Endodermal cell (in vitro differentiated cells): ENCODE results near the gene TEX9. TPM values are rescaled to one million over a fixed set of nuclear protein-coding genes. Genes with fewer than 3 reads are reported as not detected.

ENCODE experiments used
- DNase-seq: peaks from one replicate; pipeline ENCODE4 v3.0.0-alpha.2; 2017
- H3K27ac ChIP-seq: 2 replicates; pipeline ENCODE4 v1.5.1; 2013; ENCODE audit warnings: mild to moderate bottlenecking, low read depth, low read length, moderate library complexity
- H3K27me3 ChIP-seq: 2 replicates; pipeline ENCODE4 v1.6.1; 2013; ENCODE audit warnings: mild to moderate bottlenecking, low read length, moderate library complexity; ENCODE audit not compliant: insufficient read depth, control insufficient read depth, poor library complexity, severe bottlenecking
- H3K36me3 ChIP-seq: 2 replicates; pipeline ENCODE4 v1.7.0; 2013; ENCODE audit warnings: mild to moderate bottlenecking, low read length, moderate library complexity; ENCODE audit not compliant: control insufficient read depth, insufficient read depth
- H3K4me1 ChIP-seq: one replicate; pipeline ENCODE4 v1.7.0; 2013; ENCODE audit warnings: low read length; ENCODE audit not compliant: control insufficient read depth, insufficient read depth
- H3K4me3 ChIP-seq: 2 replicates; pipeline ENCODE4 v1.5.1; 2013; ENCODE audit warnings: mild to moderate bottlenecking, low read length, moderate library complexity
- H3K9ac ChIP-seq: 2 replicates; pipeline ENCODE4 v1.6.1; 2013; ENCODE audit warnings: mild to moderate bottlenecking, low read length, moderate library complexity; ENCODE audit not compliant: poor library complexity, severe bottlenecking; ENCODE audit errors: extremely low read depth
- H3K9me3 ChIP-seq: 2 replicates; pipeline ENCODE4 v1.6.1; 2013; ENCODE audit warnings: mild to moderate bottlenecking, low read length, moderate library complexity; ENCODE audit not compliant: control insufficient read depth
- H3K27ac Mint-ChIP-seq: 2 replicates; pipeline ENCODE4 v1.8.0; 2020; ENCODE audit warnings: mixed read lengths
- H3K27me3 Mint-ChIP-seq: 2 replicates; pipeline ENCODE4 v1.8.0; 2021; ENCODE audit warnings: mild to moderate bottlenecking, mixed read lengths; ENCODE audit not compliant: insufficient read depth
- H3K36me3 Mint-ChIP-seq: 2 replicates; pipeline ENCODE4 v1.8.0; 2020; ENCODE audit warnings: low read depth, mixed read lengths
- H3K4me1 Mint-ChIP-seq: 2 replicates; pipeline ENCODE4 v1.8.0; 2020; ENCODE audit warnings: mixed read lengths
- H3K4me3 Mint-ChIP-seq: 2 replicates; pipeline ENCODE4 v1.8.0; 2020; ENCODE audit warnings: mild to moderate bottlenecking, moderate library complexity, mixed read lengths
- H3K9me3 Mint-ChIP-seq: 2 replicates; pipeline ENCODE4 v1.8.0; 2020; ENCODE audit warnings: mild to moderate bottlenecking, mixed read lengths
- WGBS, 2 experiments: methylation state at CpG; one replicate each; pipeline versions ENCODE4 v1.1.5 to v1.1.7; 2013; ENCODE audit warnings: missing lambda C conversion rate in 2 of 2, mixed read lengths in 1 of 2; ENCODE audit not compliant: insufficient coverage in 1 of 2, insufficient read length in 1 of 2; 5-methylcytosine and 5-hydroxymethylcytosine counted together
- total RNA-seq, 2 donors: library from RNA; stranded (reverse); fragmentation: NEBNext Ultra II Directional in 1 of 2; extraction: Animal tissue kit (Norgen Biotek cat#: 25700) in 1 of 2; gene quantifications; 2 replicates in 1 of 2; 3 replicates in 1 of 2; pipeline ENCODE4 v1.2.1, GENCODE V29; 2021
- TF ChIP-seq, protein P1 (sequence below): fragments of 200-600 bp; sonication (generic); conservative IDR thresholded peaks from 2 replicates; pipeline ENCODE4 v1.5.0; 2021; ENCODE audit warnings: antibody characterized with exemption, mild to moderate bottlenecking

Gene TEX9
- total RNA-seq, 2 donors from 2014 or later, result 8.7 to 10.2 TPM

- Histone ChIP-seq H3K4me3 (no peak overlapping the region), H3K27ac (no peak overlapping the region), H3K36me3 (no peaks in the 10 kb centered on the region), H3K27me3 (no peaks in the 10 kb centered on the region), H3K9me3 (peaks cover 7% of the 10 kb centered on the region), H3K9ac (no peak overlapping the region), H3K4me1 (no peaks in the 10 kb centered on the region)
- H3K9me3 Mint-ChIP-seq, result peaks cover 3% of the 10 kb centered on the region
- peaks cover 6% of the 10 kb centered on the region for H3K27me3 Mint-ChIP-seq
- WGBS, 2 experiments, result 100% methylated on average over 1 of the region's 1 CpG; no CpG with 5 or more reads in 1 of the 2 experiments
- TF ChIP-seq, protein P1, sequence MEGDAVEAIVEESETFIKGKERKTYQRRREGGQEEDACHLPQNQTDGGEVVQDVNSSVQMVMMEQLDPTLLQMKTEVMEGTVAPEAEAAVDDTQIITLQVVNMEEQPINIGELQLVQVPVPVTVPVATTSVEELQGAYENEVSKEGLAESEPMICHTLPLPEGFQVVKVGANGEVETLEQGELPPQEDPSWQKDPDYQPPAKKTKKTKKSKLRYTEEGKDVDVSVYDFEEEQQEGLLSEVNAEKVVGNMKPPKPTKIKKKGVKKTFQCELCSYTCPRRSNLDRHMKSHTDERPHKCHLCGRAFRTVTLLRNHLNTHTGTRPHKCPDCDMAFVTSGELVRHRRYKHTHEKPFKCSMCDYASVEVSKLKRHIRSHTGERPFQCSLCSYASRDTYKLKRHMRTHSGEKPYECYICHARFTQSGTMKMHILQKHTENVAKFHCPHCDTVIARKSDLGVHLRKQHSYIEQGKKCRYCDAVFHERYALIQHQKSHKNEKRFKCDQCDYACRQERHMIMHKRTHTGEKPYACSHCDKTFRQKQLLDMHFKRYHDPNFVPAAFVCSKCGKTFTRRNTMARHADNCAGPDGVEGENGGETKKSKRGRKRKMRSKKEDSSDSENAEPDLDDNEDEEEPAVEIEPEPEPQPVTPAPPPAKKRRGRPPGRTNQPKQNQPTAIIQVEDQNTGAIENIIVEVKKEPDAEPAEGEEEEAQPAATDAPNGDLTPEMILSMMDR, result no peak
- no peak overlapping the region for H3K4me3 Mint-ChIP-seq
- DNase-seq, result no peak
- peaks cover 8% of the 10 kb centered on the region for H3K4me1 Mint-ChIP-seq
- no peaks in the 10 kb centered on the region for H3K36me3 Mint-ChIP-seq
- no peak overlapping the region for H3K27ac Mint-ChIP-seq
Observed at GRCh38 chr15:56353119-56353518, 12.1 kb upstream of the TEX9 start.

GRCh38 chr15:56353740-56354139, 11.5 kb upstream of the TEX9 start:
- Histone ChIP-seq H3K27ac (no peak overlapping the region), H3K4me3 (no peak overlapping the region), H3K36me3 (no peaks in the 10 kb centered on the region), H3K9ac (no peak overlapping the region), H3K9me3 (peaks cover 7% of the 10 kb centered on the region), H3K27me3 (no peaks in the 10 kb centered on the region), H3K4me1 (no peaks in the 10 kb centered on the region)
- H3K4me1 Mint-ChIP-seq, result peaks cover 12% of the 10 kb centered on the region
- DNase-seq, result no peak
- peaks cover 6% of the 10 kb centered on the region for H3K27me3 Mint-ChIP-seq
- TF ChIP-seq, protein P1, result no peak
- no peak overlapping the region for H3K4me3 Mint-ChIP-seq
- H3K9me3 Mint-ChIP-seq, result peaks cover 3% of the 10 kb centered on the region
- H3K27ac Mint-ChIP-seq, result no peak overlapping the region
- no peaks in the 10 kb centered on the region for H3K36me3 Mint-ChIP-seq

GRCh38 chr15:56356616-56357015, 8.6 kb upstream of the TEX9 start:
- Histone ChIP-seq H3K27me3 (no peaks in the 10 kb centered on the region), H3K9ac (no peak overlapping the region), H3K9me3 (peaks cover 27% of the 10 kb centered on the region), H3K27ac (no peak overlapping the region), H3K4me3 (no peak overlapping the region), H3K4me1 (no peaks in the 10 kb centered on the region), H3K36me3 (no peaks in the 10 kb centered on the region)
- Mint-ChIP-seq H3K4me3 (no peak overlapping the region), H3K9me3 (peaks cover 10% of the 10 kb centered on the region), H3K36me3 (no peaks in the 10 kb centered on the region), H3K27ac (no peak overlapping the region), H3K4me1 (peaks cover 8% of the 10 kb centered on the region), H3K27me3 (peaks cover 6% of the 10 kb centered on the region)
- TF ChIP-seq, protein P1, result no peak
- WGBS, 2 experiments, result 80 to 92% methylated on average over 1 to 2 of the region's 2 CpGs
- DNase-seq, result no peak
